ENCODE data around the gene ANP32B.

- TF ChIP-seq ZNF274 (IDR thresholded peaks at IDR 0.05; ENCODE audit: low read depth, low read length): no peak
- TF ChIP-seq YY1 (IDR thresholded peaks at IDR 0.05; ENCODE audit: insufficient read depth, insufficient read length): no peak
Observed at GRCh38 chr9:97943308-97943855, 39.8 kb upstream of the ANP32B start.

Data from NT2/D1 (cell line).